DMS53 treated with DMSO at 0.1 percent for 48 hours (cell line): ENCODE data around the gene KAZN.

Experiments used
- DNase-seq: peaks from one replicate; lab custom pipeline; 2025; ENCODE audit not compliant: unreplicated experiment; lab: John Stamatoyannopoulos, UW

The KAZN gene

DNA sequence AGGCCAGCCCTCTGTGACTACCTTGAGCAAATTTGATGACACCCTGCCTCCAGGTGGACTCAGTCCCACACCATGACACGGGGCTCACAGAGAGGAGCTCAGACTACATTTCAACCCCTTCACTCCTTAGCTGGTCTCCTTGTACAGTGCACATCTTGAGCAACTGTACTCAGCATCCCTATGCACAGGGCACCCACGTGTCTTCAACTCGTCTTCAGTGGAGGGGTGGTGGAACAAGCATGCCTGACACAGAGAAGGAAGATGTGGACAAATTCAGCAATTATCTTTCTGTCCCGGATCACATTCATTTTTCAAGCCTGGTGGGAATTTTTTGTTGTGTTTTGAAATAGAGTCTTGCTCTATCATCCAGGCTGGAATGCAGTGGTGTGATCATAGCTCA is 213.7 kb downstream of the KAZN start:
- DNase-seq: no peak

DNA sequence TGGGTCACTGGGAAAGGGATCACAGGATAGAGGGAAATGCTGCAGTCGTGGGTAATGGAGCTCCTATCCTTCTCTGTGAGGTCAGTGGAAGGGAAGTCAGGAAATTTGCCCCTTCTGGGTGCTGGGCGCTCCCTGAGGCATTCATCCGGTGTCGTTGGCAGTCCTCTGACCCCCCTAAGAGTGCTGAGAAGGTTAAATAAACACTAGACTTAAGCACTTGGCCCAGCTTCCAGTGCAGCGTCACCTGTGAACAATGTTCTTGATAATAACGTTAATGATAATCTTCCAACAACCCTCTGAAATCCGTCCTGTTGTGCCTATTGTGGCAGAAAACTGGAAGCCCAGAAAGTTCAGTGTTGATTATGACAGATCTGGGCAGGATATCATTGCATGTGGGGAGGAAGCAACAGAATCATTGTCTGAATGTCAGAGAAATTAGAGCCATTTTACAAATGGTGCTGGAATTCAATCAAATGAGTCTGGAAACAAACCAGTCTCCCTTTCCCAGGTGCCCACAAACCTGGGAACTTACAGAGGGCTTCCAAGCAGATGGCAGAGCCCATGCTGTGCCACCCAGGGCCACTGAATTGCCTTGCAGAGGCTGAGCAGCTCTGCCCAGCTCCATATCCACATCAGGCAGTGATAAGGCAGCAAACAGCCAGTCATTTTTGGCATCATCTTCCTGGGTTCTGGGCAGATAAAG is 216.8 kb downstream of the KAZN start:
- DNase-seq: no peak

DNA sequence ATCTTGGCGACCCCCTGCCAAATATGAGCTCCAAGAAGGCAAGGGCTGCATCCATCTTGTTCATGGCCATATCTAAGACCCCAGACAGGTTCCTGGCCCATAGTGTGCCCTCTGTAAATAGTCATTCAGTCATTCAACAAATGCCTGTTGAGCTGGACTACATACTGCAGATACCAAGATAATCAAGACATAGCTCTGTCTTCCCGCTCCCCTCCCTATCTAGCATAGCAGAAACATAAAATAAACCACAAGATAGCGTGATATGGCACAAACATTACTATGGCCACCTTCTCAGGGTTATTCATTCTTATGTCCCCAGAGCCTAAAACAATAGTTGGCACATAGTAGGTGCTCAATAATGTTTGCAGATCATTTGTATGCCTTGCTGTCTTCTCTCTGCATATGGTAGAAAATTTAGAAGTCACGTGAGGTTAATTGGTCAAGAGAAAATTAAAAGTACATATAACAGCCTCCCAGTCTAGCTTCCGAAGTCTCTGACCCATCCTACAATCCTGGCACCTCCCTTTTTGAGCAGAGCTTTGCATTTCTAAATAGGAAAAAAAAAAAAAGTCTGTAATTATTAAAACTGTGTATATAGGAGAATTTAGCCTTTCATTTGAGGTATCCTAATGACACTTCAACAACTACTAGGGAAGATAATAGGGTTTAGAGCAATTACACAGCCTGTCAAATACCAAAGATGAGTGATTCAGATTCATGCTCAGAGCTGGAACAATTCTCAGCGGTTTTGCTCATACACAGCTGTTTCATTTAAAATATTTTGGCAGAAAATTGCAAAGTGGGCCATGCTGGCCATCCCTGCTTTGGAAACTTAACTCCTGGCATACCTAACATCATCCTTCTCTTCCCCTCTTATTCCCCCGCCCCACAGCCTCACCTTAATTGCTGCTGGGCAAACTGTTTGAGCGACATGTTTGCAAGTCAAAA is 219.0 kb downstream of the KAZN start:
- DNase-seq: no peak

GRCh38 chr1:14820295-14821085 is 222.0 kb downstream of the KAZN start:
- DNase-seq: no peak

- DNase-seq: no peak
Measured at GRCh38 chr1:14822493-14822892, 224.0 kb downstream of the KAZN start.

GRCh38 chr1:14822996-14823395 is 224.5 kb downstream of the KAZN start:
- DNase-seq: no peak

DNA sequence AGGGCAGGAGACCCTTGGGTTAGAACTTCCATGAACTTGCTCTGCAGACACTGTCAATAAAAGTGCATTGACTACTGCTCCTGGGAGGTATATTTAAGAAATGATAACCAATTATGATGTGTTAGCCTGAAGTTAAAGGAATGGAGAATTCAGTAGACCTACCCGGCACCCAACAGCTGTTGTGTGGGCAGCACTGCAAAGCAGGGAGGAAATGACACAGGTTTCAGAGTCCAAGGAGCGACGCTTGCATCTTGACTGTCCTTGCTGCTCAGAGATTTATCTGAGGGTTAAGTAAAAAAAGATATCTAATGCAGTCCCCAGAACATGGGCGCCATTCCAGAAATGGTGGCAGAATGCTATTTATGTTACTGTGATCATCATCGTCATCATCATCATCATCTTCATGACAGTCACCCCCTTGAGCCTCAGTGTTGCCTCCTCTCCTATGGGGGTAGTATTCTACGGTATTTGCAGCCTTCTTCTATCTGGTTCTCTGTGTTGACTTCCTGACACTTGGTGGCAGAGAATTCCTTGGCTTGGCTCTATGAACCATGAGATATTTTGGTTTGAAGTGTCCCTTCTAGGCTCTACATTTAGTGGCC is 225.9 kb downstream of the KAZN start:
- no peak for DNase-seq

GRCh38 chr1:14825396-14825795 is 226.9 kb downstream of the KAZN start:
- DNase-seq: no peak

DNA sequence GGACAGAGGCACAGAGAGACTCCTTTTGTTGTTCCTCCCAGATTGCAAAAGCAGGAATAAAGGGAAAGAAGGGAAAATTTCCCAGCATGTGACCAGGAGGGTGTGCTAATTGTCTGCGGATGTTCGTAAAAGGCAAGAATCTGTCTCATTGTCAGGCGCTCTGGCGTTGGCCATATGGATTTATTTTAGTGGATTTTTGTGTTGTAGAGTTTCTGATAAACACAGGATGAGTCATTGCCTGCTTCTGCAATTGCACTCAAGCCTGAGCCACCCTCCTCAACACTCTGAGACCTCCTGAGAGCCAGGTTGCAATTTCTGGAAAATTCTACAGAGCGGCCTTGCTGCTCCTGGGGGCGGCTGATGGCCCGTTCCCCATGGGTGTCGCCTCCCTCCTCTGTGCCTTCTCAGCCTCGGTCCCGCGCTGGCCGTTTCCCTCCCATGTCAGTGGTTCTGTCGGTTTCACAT is 227.7 kb downstream of the KAZN start:
- DNase-seq: no peak

GRCh38 chr1:14826731-14827326 is 228.3 kb downstream of the KAZN start:
- no peak for DNase-seq

DNA sequence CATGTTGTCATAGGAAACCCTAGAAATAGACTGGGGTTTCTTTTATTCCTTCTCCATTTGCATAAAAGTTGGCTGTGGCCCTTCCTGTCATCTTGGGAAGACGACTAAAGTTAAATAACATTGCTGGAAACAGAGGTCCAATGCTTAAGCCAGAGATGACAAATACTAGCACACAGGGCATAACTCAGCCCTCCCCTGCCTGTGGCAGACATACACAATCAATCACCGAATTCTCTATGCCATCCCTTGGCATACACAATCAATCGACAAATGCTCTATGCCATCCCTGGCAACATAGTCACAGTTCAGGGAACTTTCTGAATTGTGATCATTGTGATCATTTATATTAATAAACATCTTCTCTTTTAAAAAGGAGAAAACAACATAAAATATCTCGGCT is 229.4 kb downstream of the KAZN start:
- DNase-seq: no peak

DNA sequence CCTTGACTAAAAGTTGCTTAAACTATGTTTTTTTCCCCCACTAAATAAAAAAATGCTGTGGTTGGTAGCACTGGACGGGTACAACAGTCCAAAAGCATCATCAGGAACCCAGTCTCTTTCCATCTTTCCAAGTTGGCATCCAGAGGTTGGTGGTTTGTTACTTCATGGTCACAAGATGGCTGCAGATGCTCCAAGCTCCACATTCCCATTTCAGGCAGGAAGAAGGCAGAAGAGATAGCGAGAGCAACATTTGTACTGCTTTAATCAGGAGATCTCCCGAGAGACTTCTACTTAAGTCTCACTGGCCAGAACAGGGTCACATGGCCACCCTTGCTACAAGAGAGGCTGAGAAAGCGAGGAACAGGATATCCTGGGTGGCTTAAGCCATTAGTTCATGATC is 230.2 kb downstream of the KAZN start:
- no peak for DNase-seq

DNA sequence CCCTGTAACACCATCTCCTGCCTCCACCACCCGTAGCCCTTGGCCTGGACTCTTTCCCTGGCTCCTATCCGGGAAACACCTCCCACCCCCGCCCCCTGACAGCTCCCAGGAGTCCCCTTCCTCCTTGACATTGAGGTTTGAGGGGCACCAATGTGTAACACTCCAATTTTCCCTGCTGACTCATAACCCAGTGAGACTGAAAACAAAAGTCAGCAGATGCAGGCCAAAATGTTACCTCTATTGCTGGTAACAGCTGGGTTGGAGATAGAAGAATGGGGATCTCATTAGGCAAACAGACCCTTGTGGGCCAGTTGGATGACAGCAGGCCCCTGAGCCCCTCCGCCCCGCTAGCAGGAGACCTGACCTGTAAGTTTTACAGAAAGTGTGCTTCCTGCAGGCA is 237.2 kb downstream of the KAZN start:
- no peak for DNase-seq

- no peak for DNase-seq
Measured at GRCh38 chr1:14836426-14837140, 238.1 kb downstream of the KAZN start.

- DNase-seq: no peak
Measured at GRCh38 chr1:14840374-14840773, 241.9 kb downstream of the KAZN start.

DNA sequence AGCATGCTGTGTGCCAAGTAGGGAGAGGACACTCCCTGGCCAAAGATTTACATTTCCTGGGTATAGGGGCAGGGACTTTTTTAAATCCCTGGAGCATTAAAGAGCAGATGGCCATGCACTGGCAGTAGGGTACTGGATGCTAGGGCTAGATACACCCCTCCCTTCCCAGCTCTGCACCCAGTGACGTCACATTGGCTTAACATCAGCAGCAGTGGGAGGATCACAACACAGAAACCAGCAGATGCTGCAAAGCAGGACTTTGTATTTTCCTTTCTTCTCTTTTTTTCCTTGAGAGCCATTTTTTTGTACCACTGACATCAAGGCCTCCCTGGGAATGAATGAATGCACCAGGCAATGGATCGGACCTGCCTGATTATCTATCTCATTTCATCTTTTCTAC is 243.0 kb downstream of the KAZN start:
- no peak for DNase-seq

DNA sequence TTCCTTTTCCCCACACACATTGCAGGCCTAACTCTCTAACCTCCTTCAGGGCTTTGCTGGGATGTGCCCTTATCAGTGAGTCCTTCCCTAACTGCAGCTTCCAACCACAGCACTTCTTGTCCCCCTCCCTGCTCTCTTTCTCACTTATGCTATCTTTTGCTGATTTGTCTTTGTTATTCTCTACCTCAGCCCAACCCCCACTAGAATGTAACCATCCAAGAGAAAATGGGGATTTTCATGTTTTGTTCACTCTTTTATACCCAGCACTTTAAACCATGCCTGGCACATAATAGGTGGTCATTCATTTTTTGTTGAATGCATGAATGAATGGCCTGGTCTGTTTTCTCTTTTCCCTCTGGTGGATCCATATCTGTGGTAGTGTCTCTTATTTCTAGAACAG is 243.5 kb downstream of the KAZN start:
- no peak for DNase-seq

DNA sequence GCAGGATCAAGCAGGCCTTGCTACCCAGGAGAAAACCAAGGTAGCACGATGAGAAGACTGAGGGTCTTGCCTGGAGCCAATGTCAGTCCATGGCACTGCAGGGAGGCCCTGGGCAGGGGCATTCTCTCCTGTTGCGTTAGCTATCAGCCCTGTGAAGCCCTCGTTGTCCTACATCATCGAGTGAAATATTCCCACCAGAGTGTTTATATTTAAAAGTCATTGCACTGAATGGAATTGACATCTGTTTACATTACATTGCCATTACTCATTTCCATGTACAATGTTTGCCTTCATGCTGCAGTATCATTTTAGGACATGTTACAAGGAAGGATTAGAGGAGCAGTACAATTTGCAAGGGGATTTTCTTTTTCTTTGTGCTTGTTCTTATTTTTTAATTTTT is 243.9 kb downstream of the KAZN start:
- no peak for DNase-seq

- no peak for DNase-seq
Measured at GRCh38 chr1:14842891-14843290, 244.4 kb downstream of the KAZN start.

DNA sequence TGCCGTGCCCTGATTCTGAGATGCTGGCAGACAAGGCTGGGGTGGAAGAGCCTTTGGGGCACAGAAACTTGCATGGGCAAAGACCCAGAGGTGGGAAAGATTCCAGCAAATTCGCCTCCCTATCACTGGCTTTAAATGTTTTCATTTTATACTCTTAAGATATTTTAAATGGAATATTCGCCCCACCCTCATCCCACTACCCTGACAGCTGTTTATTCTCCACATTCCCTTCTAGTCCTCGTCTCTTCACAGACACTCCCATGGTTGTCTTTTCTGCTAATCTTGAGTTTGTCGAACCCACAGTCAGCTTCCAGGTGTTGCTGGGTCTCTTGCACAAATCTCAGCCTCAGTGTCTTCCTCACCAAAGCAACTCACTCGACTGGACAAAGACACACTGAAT is 245.0 kb downstream of the KAZN start:
- DNase-seq: no peak
